Activated T-cell treated with anti-CD3 and anti-CD28 coated beads, Interleukin-2, amount 50 U/mL, for 4 hours (primary cell): ENCODE data around the gene NETO1. TPM values are rescaled to one million over a fixed set of nuclear protein-coding genes. Genes with fewer than 3 reads are reported as not detected.

Experiments used
- ATAC-seq, 2 donors: fragments of 200-7000 bp; cut with Tn5 transposase; one replicate each; pipeline ENCODE4 v1.10.0; 2021
- DNase-seq: peaks from one replicate; pipeline ENCODE4 v3.0.0-alpha.2; 2020
- H3K27me3 Mint-ChIP-seq: one replicate; pipeline ENCODE4 v1.8.0; 2021; ENCODE audit warnings: low read depth, mixed read lengths
- H3K36me3 Mint-ChIP-seq: one replicate; pipeline ENCODE4 v1.8.0; 2022; ENCODE audit warnings: mixed read lengths; ENCODE audit not compliant: insufficient read depth
- H3K4me1 Mint-ChIP-seq: one replicate; pipeline ENCODE4 v1.8.0; 2021; ENCODE audit warnings: low read depth, mixed read lengths
- H3K4me3 Mint-ChIP-seq: one replicate; pipeline ENCODE4 v1.8.0; 2021; ENCODE audit warnings: mild to moderate bottlenecking, moderate library complexity, mixed read lengths
- H3K9me3 Mint-ChIP-seq: one replicate; pipeline ENCODE4 v1.8.0; 2021; ENCODE audit warnings: mixed read lengths
- total RNA-seq, 3 donors: library from RNA; stranded (reverse); gene quantifications; one replicate each; pipeline ENCODE4 v1.2.1, GENCODE V29; 2021

NETO1 gene
- total RNA-seq, 3 donors from 2014 or later: 0.14 TPM; not detected in 2

- Mint-ChIP-seq H3K36me3 (no peaks in the 10 kb centered on the region), H3K4me3 (no peak overlapping the region), H3K27me3 (no peaks in the 10 kb centered on the region), H3K4me1 (no peaks in the 10 kb centered on the region), H3K9me3 (no peaks in the 10 kb centered on the region)
- DNase-seq (no peak), ATAC-seq (no peak)
Measured at GRCh38 chr18:72727038-72727655, 140.6 kb downstream of the NETO1 start.

GRCh38 chr18:72726201-72726600 lies 141.6 kb downstream of the NETO1 start:
- H3K36me3 Mint-ChIP-seq: no peaks in the 10 kb centered on the region
- no peaks in the 10 kb centered on the region for H3K27me3 Mint-ChIP-seq
- H3K9me3 Mint-ChIP-seq: peaks cover 4% of the 10 kb centered on the region
- DNase-seq (no peak), ATAC-seq (no peak)
- no peaks in the 10 kb centered on the region for H3K4me1 Mint-ChIP-seq
- H3K4me3 Mint-ChIP-seq: no peak overlapping the region

- Mint-ChIP-seq H3K4me1 (no peaks in the 10 kb centered on the region), H3K36me3 (no peaks in the 10 kb centered on the region), H3K4me3 (no peak overlapping the region), H3K9me3 (peaks cover 4% of the 10 kb centered on the region), H3K27me3 (no peaks in the 10 kb centered on the region)
- DNase-seq: no peak
- no peak for ATAC-seq
Measured at GRCh38 chr18:72721330-72721729, 146.5 kb downstream of the NETO1 start.

GRCh38 chr18:72720116-72720515 lies 147.7 kb downstream of the NETO1 start:
- peaks cover 4% of the 10 kb centered on the region for H3K9me3 Mint-ChIP-seq
- no peak for ATAC-seq
- DNase-seq: no peak
- H3K4me3 Mint-ChIP-seq: no peak overlapping the region
- no peaks in the 10 kb centered on the region for H3K4me1 Mint-ChIP-seq
- H3K27me3 Mint-ChIP-seq: no peaks in the 10 kb centered on the region
- no peaks in the 10 kb centered on the region for H3K36me3 Mint-ChIP-seq

DNA sequence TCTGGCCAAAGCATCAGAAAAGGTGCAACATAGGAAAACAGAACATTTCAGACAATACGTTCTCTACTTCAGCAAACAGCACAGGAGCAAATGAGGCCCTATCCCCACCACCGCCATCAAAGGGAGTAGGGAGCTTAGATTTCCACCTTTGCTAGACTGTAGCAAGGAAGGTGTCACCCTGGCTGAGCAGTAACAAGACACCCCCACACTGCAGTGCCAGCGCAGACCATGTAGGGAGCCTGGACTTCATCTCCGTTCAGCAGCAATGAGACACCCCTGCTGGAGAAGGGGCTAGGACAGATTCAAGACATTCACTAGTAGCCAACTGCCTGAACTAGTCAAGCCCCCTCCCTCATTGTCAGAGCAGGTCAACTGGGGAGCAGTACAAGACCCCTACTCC lies 163.6 kb downstream of the NETO1 start:
- DNase-seq (no peak), ATAC-seq (no peak)
- H3K4me1 Mint-ChIP-seq: no peaks in the 10 kb centered on the region
- H3K27me3 Mint-ChIP-seq: no peaks in the 10 kb centered on the region
- no peak overlapping the region for H3K4me3 Mint-ChIP-seq
- H3K9me3 Mint-ChIP-seq: no peaks in the 10 kb centered on the region
- H3K36me3 Mint-ChIP-seq: no peaks in the 10 kb centered on the region

DNA sequence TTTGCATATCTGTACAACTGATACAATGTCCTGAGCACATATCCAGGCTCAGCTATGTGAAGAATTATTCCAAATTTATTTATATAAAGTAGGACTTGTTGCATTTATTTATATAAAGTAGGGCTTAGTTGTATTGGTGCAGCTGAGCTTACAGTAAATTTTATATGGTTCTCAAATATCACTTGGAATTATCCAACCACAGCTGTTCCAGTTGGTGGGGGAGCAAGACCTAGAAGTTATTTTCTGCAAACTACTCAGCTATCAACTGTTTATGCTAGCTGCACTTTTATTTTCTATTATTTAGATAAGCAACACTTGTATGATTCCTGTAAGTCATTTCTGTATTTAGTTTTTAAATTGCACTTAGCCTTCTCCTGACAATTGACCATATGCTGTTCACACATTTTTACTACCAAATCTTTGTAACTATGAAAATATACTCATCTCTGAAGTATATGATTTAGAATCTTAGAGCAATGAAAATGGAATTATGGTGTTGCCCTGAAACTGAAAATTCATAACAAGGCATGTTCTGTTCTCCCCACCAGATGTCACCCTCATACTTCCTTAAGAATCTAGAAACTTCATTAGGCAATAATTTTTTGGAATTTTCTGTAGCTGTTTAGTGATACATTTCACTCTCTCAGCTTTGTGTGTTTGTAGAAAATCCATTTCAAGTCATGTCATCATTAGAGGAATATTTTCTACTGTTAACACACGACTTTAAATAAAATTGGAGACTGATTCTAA lies 166.7 kb downstream of the NETO1 start:
- H3K4me3 Mint-ChIP-seq: no peak overlapping the region
- no peaks in the 10 kb centered on the region for H3K36me3 Mint-ChIP-seq
- H3K4me1 Mint-ChIP-seq: no peaks in the 10 kb centered on the region
- DNase-seq: no peak
- H3K9me3 Mint-ChIP-seq: no peaks in the 10 kb centered on the region
- ATAC-seq: no peak
- H3K27me3 Mint-ChIP-seq: no peaks in the 10 kb centered on the region

DNA sequence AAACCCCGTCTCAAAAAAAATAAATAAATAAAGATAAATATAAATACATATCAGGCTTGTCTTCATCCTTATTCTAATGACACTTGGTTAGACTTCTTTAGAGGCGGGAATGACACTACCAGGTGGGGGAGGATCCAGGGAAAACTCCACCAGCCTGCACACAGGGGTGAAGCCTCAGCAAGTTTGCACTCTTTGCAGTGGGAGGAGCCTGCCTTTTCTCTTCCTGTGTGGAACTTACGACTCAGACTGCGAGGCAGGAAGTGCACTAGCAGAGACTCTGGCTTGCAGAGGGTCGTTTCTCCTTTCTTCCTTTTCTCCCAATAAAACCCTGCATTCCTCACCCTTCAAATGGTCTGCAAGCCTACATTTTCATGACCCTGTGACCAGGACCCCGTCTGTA lies 170.1 kb downstream of the NETO1 start:
- Mint-ChIP-seq H3K27me3 (no peaks in the 10 kb centered on the region), H3K9me3 (no peaks in the 10 kb centered on the region), H3K4me1 (no peaks in the 10 kb centered on the region), H3K4me3 (no peak overlapping the region), H3K36me3 (no peaks in the 10 kb centered on the region)
- DNase-seq (no peak), ATAC-seq (no peak)

DNA sequence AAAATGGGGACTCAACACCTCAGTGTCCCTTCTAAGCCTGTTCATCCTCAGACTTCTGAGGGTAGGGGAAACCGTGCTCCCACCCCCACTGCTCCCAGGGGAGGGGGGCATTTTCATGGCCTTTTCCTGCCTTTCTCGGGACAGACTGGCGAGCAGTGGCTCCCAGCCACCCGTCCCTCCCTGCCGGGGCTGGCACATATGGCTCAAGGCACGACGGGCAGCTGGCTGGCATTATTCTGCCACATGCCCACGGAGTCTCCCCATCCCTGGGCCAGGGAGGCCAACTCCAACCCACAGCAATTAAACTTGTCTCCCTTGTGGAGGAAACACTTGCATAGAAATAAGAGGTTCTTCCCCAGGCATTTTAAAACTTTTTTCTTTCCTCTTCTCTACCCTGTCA lies 175.2 kb downstream of the NETO1 start:
- no peaks in the 10 kb centered on the region for H3K4me1 Mint-ChIP-seq
- H3K27me3 Mint-ChIP-seq: no peaks in the 10 kb centered on the region
- no peaks in the 10 kb centered on the region for H3K36me3 Mint-ChIP-seq
- ATAC-seq: no peak
- H3K4me3 Mint-ChIP-seq: no peak overlapping the region
- no peak for DNase-seq
- H3K9me3 Mint-ChIP-seq: peaks cover 1% of the 10 kb centered on the region
